Measurements from ENCODE around the gene WSB2.

Gene WSB2

DNA sequence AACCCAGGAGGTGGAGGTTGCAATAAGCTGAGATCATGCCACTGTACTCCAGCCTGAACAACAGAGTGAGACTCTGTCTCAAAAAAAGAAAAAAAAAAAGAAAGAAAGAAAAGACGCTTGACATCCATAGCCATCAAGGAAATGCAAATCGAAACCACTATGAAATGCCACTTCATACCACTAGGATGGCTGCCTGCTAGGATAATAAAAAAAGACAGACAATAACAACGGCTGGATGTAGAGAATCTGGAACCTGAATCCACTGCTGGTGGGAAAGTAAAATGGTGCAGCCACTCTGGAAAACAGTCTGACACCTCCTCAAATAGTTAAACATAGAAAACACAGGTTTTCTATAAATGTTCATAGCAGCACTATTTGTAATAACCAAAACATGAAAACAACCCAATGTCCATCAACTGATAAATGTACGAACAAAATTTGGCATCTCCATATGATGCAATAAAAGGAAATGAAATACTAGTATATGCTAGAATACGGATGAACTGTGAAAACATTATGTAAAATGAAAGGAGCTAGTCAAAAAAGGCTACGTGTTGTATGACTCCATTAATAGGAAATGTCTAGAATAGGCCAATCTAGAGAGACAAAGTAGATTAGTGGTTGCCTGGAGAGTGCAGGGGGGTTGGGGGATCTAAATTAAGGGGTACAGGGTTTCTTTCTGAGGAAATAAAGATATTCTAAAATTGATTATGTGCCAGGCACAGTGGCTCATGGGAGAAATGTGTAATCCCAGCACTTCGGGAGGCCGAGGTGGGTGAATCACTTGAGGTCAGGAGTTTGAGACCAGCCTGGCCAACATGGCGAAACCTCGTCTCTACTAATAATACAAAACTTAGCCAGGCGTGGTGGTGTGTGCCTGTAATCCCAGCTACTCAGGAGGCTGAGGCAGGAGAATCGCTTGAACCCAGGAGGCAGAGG, 9.7 kb downstream of the WSB2 start:
- no peaks in the 10 kb centered on the region for H3K27me3 ChIP-seq (ENCODE audit: control insufficient read depth, insufficient read depth, low read length)
- H3K9ac ChIP-seq (ENCODE audit: low read length) = no peak overlapping the region
- H3K4me1 ChIP-seq (ENCODE audit: control insufficient read depth, insufficient read depth, low read length) = peaks cover 13% of the 10 kb centered on the region
- H3K27ac ChIP-seq (ENCODE audit: low read depth, low read length) = no peak overlapping the region
- no peaks in the 10 kb centered on the region for H3K9me3 ChIP-seq (ENCODE audit: control insufficient read depth, insufficient read depth, low read depth, low read length)
- no peak overlapping the region for H3K4me3 ChIP-seq (ENCODE audit: low read depth, low read length)
- peaks cover 49% of the 10 kb centered on the region for H3K36me3 ChIP-seq (ENCODE audit: control insufficient read depth, insufficient read depth, low read length)

GRCh38 chr12:118046430-118046829, 14.5 kb downstream of the WSB2 start:
- H3K4me1 ChIP-seq (ENCODE audit: control insufficient read depth, insufficient read depth, low read length) = no peaks in the 10 kb centered on the region
- no peak overlapping the region for H3K4me3 ChIP-seq (ENCODE audit: low read depth, low read length)
- peaks cover 72% of the 10 kb centered on the region for H3K36me3 ChIP-seq (ENCODE audit: control insufficient read depth, insufficient read depth, low read length)
- no peak overlapping the region for H3K9ac ChIP-seq (ENCODE audit: low read length)
- H3K27me3 ChIP-seq (ENCODE audit: control insufficient read depth, insufficient read depth, low read length) = no peaks in the 10 kb centered on the region
- no peak overlapping the region for H3K27ac ChIP-seq (ENCODE audit: low read depth, low read length)
- no peaks in the 10 kb centered on the region for H3K9me3 ChIP-seq (ENCODE audit: control insufficient read depth, insufficient read depth, low read depth, low read length)

GRCh38 chr12:118044577-118044976, 16.4 kb downstream of the WSB2 start:
- Histone ChIP-seq H3K27me3 (ENCODE audit: control insufficient read depth, insufficient read depth, low read length) (no peaks in the 10 kb centered on the region), H3K4me3 (ENCODE audit: low read depth, low read length) (no peak overlapping the region), H3K36me3 (ENCODE audit: control insufficient read depth, insufficient read depth, low read length) (peaks cover 72% of the 10 kb centered on the region), H3K4me1 (ENCODE audit: control insufficient read depth, insufficient read depth, low read length) (no peaks in the 10 kb centered on the region), H3K9ac (ENCODE audit: low read length) (no peak overlapping the region), H3K27ac (ENCODE audit: low read depth, low read length) (no peak overlapping the region), H3K9me3 (ENCODE audit: control insufficient read depth, insufficient read depth, low read depth, low read length) (no peaks in the 10 kb centered on the region)

GRCh38 chr12:118044075-118044474, 16.9 kb downstream of the WSB2 start:
- Histone ChIP-seq H3K4me3 (ENCODE audit: low read depth, low read length) (no peak overlapping the region), H3K9ac (ENCODE audit: low read length) (no peak overlapping the region), H3K4me1 (ENCODE audit: control insufficient read depth, insufficient read depth, low read length) (no peaks in the 10 kb centered on the region), H3K27ac (ENCODE audit: low read depth, low read length) (no peak overlapping the region), H3K27me3 (ENCODE audit: control insufficient read depth, insufficient read depth, low read length) (no peaks in the 10 kb centered on the region), H3K9me3 (ENCODE audit: control insufficient read depth, insufficient read depth, low read depth, low read length) (no peaks in the 10 kb centered on the region), H3K36me3 (ENCODE audit: control insufficient read depth, insufficient read depth, low read length) (peaks cover 72% of the 10 kb centered on the region)

GRCh38 chr12:118042091-118042490, 18.9 kb downstream of the WSB2 start:
- Histone ChIP-seq H3K27ac (ENCODE audit: low read depth, low read length) (no peak overlapping the region), H3K4me3 (ENCODE audit: low read depth, low read length) (no peak overlapping the region), H3K27me3 (ENCODE audit: control insufficient read depth, insufficient read depth, low read length) (no peaks in the 10 kb centered on the region), H3K36me3 (ENCODE audit: control insufficient read depth, insufficient read depth, low read length) (peaks cover 76% of the 10 kb centered on the region), H3K9me3 (ENCODE audit: control insufficient read depth, insufficient read depth, low read depth, low read length) (no peaks in the 10 kb centered on the region), H3K9ac (ENCODE audit: low read length) (no peak overlapping the region), H3K4me1 (ENCODE audit: control insufficient read depth, insufficient read depth, low read length) (no peaks in the 10 kb centered on the region)

GRCh38 chr12:118038137-118038536, 22.8 kb downstream of the WSB2 start:
- Histone ChIP-seq H3K9ac (ENCODE audit: low read length) (no peak overlapping the region), H3K4me3 (ENCODE audit: low read depth, low read length) (no peak overlapping the region), H3K36me3 (ENCODE audit: control insufficient read depth, insufficient read depth, low read length) (peaks cover 93% of the 10 kb centered on the region), H3K4me1 (ENCODE audit: control insufficient read depth, insufficient read depth, low read length) (no peaks in the 10 kb centered on the region), H3K9me3 (ENCODE audit: control insufficient read depth, insufficient read depth, low read depth, low read length) (no peaks in the 10 kb centered on the region), H3K27ac (ENCODE audit: low read depth, low read length) (no peak overlapping the region), H3K27me3 (ENCODE audit: control insufficient read depth, insufficient read depth, low read length) (no peaks in the 10 kb centered on the region)

GRCh38 chr12:118036672-118037411, 24.1 kb downstream of the WSB2 start:
- Histone ChIP-seq H3K9me3 (ENCODE audit: control insufficient read depth, insufficient read depth, low read depth, low read length) (no peaks in the 10 kb centered on the region), H3K4me1 (ENCODE audit: control insufficient read depth, insufficient read depth, low read length) (no peaks in the 10 kb centered on the region), H3K4me3 (ENCODE audit: low read depth, low read length) (no peak overlapping the region), H3K9ac (ENCODE audit: low read length) (no peak overlapping the region), H3K27me3 (ENCODE audit: control insufficient read depth, insufficient read depth, low read length) (no peaks in the 10 kb centered on the region), H3K27ac (ENCODE audit: low read depth, low read length) (no peak overlapping the region), H3K36me3 (ENCODE audit: control insufficient read depth, insufficient read depth, low read length) (peaks cover 93% of the 10 kb centered on the region)

DNA sequence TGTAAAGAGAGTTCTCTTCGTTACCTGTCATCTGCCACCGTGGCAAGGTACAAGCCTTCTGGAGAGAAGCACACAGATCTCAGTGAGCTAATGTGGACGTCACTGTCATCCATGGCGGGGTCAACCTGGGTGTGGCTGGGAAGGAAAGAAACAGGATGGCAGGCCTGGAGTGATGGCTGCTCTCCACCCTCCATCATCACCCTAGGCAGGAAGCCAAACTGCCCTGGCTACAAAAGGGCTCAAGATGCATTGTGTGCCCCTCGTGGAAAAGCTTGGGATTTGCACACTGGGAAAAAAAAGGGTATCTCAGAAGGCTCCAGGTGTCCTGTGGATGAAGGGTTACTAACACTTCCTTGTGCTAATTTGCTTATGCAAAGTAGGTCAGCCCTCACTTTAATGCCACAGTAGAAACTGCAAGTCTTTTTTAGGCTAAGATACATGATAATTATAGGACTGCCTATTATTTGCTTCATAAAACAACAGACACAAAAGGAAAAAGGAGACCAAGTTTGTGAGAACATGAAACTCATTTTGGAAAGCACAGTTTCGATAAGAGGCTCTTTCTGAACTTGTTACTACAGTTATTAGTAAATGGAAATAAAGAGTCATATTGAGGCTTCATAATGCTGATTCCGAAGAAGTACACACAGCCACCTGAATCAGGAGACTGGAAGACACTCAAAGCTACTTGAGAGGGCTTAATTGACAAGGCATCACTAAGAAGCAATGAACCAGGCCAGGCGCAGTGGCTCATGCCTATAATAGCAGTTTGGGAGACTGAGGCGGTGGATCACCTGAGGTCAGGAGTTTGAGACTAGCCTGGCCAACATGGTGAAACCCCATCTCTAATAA, 25.6 kb downstream of the WSB2 start:
- H3K27me3 ChIP-seq (ENCODE audit: control insufficient read depth, insufficient read depth, low read length) = no peaks in the 10 kb centered on the region
- H3K36me3 ChIP-seq (ENCODE audit: control insufficient read depth, insufficient read depth, low read length) = peaks cover 96% of the 10 kb centered on the region
- no peak overlapping the region for H3K4me3 ChIP-seq (ENCODE audit: low read depth, low read length)
- H3K4me1 ChIP-seq (ENCODE audit: control insufficient read depth, insufficient read depth, low read length) = no peaks in the 10 kb centered on the region
- H3K9ac ChIP-seq (ENCODE audit: low read length) = no peak overlapping the region
- H3K9me3 ChIP-seq (ENCODE audit: control insufficient read depth, insufficient read depth, low read depth, low read length) = no peaks in the 10 kb centered on the region
- no peak overlapping the region for H3K27ac ChIP-seq (ENCODE audit: low read depth, low read length)

- H3K27ac ChIP-seq (ENCODE audit: low read depth, low read length) = no peak overlapping the region
- no peak overlapping the region for H3K4me3 ChIP-seq (ENCODE audit: low read depth, low read length)
- H3K9ac ChIP-seq (ENCODE audit: low read length) = no peak overlapping the region
- peaks cover 97% of the 10 kb centered on the region for H3K36me3 ChIP-seq (ENCODE audit: control insufficient read depth, insufficient read depth, low read length)
- no peaks in the 10 kb centered on the region for H3K9me3 ChIP-seq (ENCODE audit: control insufficient read depth, insufficient read depth, low read depth, low read length)
- no peaks in the 10 kb centered on the region for H3K4me1 ChIP-seq (ENCODE audit: control insufficient read depth, insufficient read depth, low read length)
- no peaks in the 10 kb centered on the region for H3K27me3 ChIP-seq (ENCODE audit: control insufficient read depth, insufficient read depth, low read length)
Observed at GRCh38 chr12:118034429-118035189, 26.4 kb downstream of the WSB2 start.

DNA sequence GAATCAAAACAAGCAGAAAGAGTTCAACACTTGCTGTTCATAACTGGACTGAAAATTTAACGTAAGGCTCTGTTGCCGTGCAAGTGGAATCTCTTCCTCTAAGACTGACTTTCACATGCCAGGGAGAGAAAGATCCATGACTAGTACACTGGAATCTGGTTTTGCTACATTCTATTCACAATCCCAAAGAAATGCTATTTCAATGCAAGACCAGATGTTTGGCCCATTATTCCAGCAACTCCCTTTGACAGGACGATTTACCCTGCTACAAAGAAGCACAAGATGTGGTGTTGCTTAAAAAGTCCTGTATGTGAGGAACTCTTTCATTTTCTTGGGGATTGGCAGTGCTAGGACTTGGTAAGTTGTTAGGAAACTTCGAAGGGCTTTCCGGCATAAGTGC, 27.1 kb downstream of the WSB2 start:
- Histone ChIP-seq H3K4me3 (ENCODE audit: low read depth, low read length) (no peak overlapping the region), H3K27ac (ENCODE audit: low read depth, low read length) (no peak overlapping the region), H3K4me1 (ENCODE audit: control insufficient read depth, insufficient read depth, low read length) (no peaks in the 10 kb centered on the region), H3K27me3 (ENCODE audit: control insufficient read depth, insufficient read depth, low read length) (no peaks in the 10 kb centered on the region), H3K36me3 (ENCODE audit: control insufficient read depth, insufficient read depth, low read length) (peaks cover 99% of the 10 kb centered on the region), H3K9ac (ENCODE audit: low read length) (no peak overlapping the region), H3K9me3 (ENCODE audit: control insufficient read depth, insufficient read depth, low read depth, low read length) (no peaks in the 10 kb centered on the region)

Data from HUES6 (cell line).